GM04503 (cell line): ENCODE data around the gene REC114.
"Not testable (repeated sequence)": the region's sequence is repeated elsewhere in the genome, so short reads cannot be mapped to it uniquely, and the experiment has no call there.

Experiments used
- DNase-seq: peaks from one replicate; pipeline ENCODE4 v3.0.0-alpha.2; 2012; ENCODE audit warnings: low read depth

The REC114 gene

DNA sequence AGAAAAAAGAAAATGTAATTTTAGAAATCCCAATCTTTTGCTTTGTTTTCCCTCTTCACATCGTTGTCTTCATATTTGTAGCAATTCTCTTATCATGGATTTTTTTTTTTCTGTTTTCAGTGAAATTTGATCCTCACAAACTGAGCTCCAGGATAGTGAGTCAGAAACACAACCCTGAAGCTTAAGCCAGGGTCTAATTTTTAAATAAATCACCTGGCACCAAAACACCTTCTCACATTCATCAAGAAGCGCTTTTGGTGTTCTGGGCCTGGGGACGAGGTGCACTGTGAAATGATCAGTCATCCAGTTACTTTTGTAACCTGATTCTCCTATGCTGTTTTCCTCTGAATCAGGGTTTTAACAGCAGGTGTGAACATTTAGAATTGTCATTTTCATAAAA is 87.7 kb downstream of the REC114 start:
- DNase-seq: no peak

DNA sequence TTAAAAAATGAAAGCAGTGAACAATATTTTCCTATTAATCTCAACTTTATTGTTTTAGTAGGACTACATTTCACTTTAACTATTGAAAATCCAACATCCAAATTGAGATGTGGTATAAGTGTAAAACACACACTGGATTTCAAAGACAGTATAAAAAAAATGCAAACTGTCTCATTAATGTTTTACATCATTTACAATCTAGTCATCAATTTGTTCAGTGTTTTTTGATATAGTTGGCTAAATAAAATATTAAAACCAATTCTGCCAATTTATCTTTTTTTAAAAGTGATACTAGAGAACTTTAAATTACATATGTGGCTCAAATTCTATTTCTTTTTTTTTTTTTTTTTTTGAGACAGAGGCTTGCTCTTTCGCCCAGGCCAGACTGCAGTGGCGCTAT is 95.2 kb downstream of the REC114 start:
- DNase-seq: no peak

GRCh38 chr15:73538563-73539211 is 95.7 kb downstream of the REC114 start:
- no peak for DNase-seq

DNA sequence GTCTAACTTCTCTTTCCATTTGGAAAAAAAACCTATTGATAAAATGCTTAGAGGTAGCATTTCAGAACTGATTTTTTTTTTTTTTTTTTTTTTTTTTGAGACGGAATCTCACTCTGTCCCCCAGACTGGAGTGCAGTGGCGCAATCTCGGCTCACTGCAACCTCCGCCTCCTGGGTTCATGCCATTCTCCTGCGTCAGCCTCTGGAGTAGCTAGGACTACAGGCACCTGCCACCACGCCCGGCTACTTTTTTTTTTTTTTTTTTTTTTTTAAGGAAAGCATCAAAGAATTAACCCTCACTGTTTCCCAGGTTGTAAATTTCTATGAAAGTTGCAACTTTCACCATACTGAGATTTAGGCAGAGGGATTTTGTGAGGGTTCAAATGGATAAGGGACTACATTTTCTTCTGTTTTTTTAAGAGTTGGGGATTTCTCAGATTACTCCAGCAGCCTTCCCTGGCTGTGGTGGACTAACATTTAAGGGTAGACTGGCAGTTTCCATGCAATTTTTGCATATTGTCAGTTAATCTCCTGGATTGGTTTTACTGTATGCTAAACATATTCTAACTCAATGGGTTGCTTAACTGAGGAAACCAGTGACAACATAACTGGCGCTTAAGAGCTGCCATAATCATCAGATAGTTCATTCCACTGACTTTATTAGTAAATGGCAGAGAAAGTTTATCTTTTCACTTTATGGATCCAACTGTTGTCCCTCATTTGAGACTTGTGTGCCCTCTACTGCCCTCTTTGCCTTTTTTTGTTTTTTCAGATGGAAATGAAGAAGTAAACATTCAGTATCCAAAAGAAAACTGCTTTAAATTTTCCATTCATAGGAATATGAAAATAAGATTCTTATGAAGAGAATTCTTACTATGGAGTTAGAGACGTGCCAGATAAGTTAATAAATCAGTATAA is 96.5 kb downstream of the REC114 start:
- DNase-seq: no peak

DNA sequence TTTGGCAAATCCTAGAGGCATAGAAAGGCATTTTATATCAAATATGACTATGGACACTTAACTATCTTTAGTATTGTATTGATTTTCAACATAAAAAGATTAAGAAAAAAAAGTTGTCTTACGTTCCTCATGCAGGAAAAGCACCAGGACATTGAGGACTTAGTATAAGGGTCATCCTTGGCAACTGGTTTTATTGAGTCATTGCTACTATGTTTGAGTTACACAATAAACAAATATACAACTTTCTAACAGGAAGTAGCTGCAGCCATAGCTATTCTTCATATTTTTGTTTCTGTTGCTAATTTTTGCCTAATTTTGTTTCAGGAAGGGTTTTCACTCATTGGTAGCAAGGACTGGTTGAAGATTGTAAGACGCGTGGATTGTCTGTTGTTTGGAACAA is 97.2 kb downstream of the REC114 start:
- DNase-seq: no peak

DNA sequence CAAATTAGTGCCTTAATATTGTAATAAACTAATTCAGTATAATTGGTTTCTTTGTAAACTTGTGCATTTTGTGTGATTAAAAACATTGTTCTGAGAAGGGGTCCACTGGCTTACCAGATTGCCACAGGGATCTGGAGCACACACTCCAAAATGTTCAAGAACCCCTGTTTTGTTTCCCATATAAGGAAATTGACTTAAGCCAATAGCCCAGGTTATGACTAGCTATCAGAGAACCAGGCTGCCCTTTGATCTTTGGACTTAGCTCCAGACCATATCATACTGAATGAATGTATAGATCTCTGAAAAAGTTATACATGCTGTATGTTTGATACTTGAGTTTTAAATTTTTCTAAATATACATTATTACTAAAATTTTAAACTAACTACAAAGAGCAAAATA is 98.5 kb downstream of the REC114 start:
- no peak for DNase-seq

- DNase-seq: not testable (repeated sequence)
Observed at GRCh38 chr15:73548925-73549324, 106.0 kb downstream of the REC114 start.

- DNase-seq: no peak
Observed at GRCh38 chr15:73550190-73550589, 107.2 kb downstream of the REC114 start.

GRCh38 chr15:73555080-73555479 is 112.1 kb downstream of the REC114 start:
- DNase-seq: no peak

- DNase-seq: no peak
Observed at GRCh38 chr15:73558529-73558928, 115.6 kb downstream of the REC114 start.

- no peak for DNase-seq
Observed at GRCh38 chr15:73560501-73561117, 117.6 kb downstream of the REC114 start.

- DNase-seq: peak; percentile 26
Observed at GRCh38 chr15:73564255-73564654, 121.3 kb downstream of the REC114 start.

GRCh38 chr15:73567020-73567419 is 124.1 kb downstream of the REC114 start:
- DNase-seq: no peak

DNA sequence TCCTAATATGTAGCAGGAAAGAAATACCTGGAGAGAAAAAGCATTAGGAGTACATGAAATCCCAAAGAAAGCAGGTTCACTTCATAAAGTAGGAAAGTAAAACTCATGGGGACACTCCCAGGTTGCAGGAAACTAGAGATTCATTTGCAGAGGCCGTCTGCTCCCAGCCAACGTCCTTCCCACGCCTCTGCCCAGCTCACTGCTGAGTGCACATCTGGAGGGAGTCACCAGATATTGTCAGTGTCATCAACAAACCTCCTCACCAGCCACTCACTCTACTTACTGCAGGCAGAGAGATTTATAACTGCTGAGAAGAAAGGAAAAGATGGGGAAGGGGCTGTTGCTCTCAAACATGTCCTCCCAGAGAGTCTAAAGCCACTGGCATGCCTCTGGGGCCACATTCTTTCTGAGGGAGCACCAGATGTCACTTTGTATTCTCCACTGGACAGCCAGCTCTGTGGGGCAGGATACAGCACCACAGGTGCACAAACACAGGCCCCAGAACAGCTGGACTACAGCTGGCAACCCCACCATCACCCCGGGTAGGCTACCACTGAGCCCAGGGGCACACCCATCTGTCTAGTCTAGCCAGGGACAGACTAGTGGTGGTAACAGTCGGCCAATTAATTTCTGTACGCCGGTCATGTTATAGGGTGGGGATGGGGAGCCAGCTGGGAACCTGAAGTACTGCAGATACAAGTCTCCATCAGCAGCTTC is 125.8 kb downstream of the REC114 start:
- DNase-seq: no peak

DNA sequence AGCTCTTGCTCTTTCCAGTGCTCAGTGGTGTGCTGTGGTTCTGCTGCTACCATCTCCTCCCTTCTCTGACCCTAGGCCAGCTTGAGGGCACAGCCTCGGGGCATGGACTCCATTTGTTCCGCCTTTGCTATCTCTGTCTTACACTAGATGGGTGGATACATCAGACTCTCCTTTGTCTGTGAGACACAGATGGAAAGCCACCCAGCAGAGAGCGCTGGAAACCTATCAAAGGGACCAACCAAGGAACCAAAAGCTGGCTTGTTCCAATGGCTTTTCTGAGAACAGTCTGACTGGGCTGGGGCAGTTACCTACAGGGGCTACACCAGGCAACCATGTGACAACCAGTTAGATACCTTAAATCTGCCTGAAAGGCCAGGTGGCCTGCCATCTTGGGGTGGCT is 126.4 kb downstream of the REC114 start:
- DNase-seq: no peak

DNA sequence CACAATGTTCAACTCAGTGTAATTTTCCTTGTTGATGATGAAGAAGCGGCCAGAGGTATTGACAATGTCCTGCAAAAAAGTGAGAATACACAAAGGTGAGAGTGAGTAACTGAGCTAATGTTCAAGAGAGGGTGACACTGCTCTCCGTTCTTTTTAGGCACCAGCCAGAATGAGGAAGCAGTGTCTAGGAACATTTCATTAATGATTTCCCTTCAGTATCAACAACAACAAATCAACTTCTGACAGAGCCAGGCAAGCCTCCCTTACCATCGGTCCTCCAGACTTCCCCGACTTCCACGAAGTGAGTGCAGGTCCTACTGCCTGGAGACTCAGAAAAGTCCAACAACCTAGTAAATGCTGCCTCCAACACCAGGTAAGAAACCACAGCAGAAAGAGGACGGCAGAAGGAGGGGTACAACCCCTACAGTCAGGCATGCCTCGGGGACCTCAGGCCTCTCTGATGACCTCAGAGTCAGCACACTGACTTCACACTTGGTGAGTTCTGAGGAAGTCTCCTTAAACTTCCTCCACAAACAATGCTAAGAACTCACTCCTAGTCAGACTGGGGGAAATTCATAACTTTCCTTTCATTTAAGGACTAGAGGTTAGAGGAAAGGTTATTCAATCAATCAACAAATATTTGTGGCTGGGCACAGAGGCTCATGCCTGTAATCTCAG is 127.5 kb downstream of the REC114 start:
- no peak for DNase-seq

- DNase-seq: no peak
Observed at GRCh38 chr15:73571346-73571745, 128.4 kb downstream of the REC114 start.

- DNase-seq: no peak
Observed at GRCh38 chr15:73572296-73572695, 129.3 kb downstream of the REC114 start.

- DNase-seq: no peak
Observed at GRCh38 chr15:73573037-73573436, 130.1 kb downstream of the REC114 start.

DNA sequence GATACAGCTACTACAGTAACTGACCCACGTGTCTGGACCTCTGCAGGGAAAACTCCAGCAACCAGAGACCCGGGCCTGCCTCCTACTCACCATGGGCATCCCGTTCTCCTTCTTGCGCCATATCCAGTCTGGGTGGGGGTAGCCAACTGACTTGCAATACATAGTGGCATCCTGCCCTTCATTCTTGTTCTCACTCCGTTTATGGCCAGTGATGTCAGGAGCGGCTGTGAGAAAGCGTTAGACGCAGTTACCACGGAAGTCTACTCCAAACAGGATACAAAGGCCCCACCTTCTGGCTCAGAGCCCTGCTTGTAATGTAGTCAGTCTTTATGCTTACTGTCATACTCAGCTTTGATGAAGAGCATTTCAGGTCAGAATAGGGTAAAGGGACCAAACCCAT is 130.6 kb downstream of the REC114 start:
- DNase-seq: no peak

- no peak for DNase-seq
Observed at GRCh38 chr15:73575636-73576247, 132.8 kb downstream of the REC114 start.
